K562 (cell line): ENCODE results near the gene KCNN4. TPM values are rescaled to one million over a fixed set of nuclear protein-coding genes. Genes with fewer than 3 reads are reported as not detected.
A peak's percentile ranks its signal among the peaks of the same experiment; 100 is the strongest.

ENCODE experiments used
- ATAC-seq: fragments of 200-7000 bp; cut with Tn5 transposase; 3 replicates; pipeline ENCODE4 v1.9.1; 2020; ENCODE audit warnings: moderate library complexity
- BruUV-seq: library from RNA; stranded (reverse); fragments of 400-500 nt; replicated peaks from 2 replicates; lab custom pipeline; 2021; lab: Mats Ljungman, UMichigan
- CTCF ChIA-PET: fragments of 300-600 bp; formaldehyde crosslinking; extraction: SDS; loops from one replicate; lab custom pipeline; 2021; ENCODE audit warnings: low intra/inter-chr PET ratio; lab: Yijun Ruan, JAX
- POLR2A ChIA-PET: fragments of 300-600, 350-650 bp; sonication (Branson Sonifier 250); formaldehyde crosslinking; extraction: SDS; loops from one replicate; lab custom pipeline; 2021; ENCODE audit warnings: antibody characterized with exemption, inconsistent platforms; lab: Yijun Ruan, JAX
- DNase-seq, 4 experiments: peaks; one replicate each; pipeline versions ENCODE4 v3.0.0 to v3.0.0-alpha.2; 2011 to 2018; ENCODE audit warnings: low spot score in 3 of 4, mixed read lengths in 3 of 4; ENCODE audit errors: extremely low read depth in 1 of 4
- FAIRE-seq: peaks from 2 replicates; lab custom pipeline; 2011; peaks lifted over from hg19 to GRCh38; lab: Jason Lieb, UNC
- H2AFZ ChIP-seq: 2 replicates; pipeline ENCODE4 v1.6.0; 2011; ENCODE audit warnings: low read depth, low read length, control low read depth, inconsistent platforms
- H3K27ac ChIP-seq: fragments of 200-600 bp; 3 replicates; pipeline ENCODE4 v1.8.0; 2011; ENCODE audit warnings: low read depth, mild to moderate bottlenecking, control low read depth, inconsistent platforms, low read length, moderate library complexity, mixed read lengths; ENCODE audit errors: extremely low read depth
- H3K27me3 ChIP-seq, 2 experiments: fragments of 300-600 bp in 1 of 2; 2 replicates in 1 of 2; 3 replicates in 1 of 2; pipeline versions ENCODE4 v1.6.0 to v1.8.0; 2011; ENCODE audit warnings: inconsistent platforms in 2 of 2, low read length in 2 of 2, mild to moderate bottlenecking in 1 of 2, mixed read lengths in 1 of 2, moderate library complexity in 1 of 2; ENCODE audit not compliant: control insufficient read depth in 2 of 2, insufficient read depth in 2 of 2
- H3K36me3 ChIP-seq: fragments of 300-600 bp; 3 replicates; pipeline ENCODE4 v1.8.0; 2011; ENCODE audit warnings: mild to moderate bottlenecking, low read length, inconsistent platforms; ENCODE audit not compliant: control insufficient read depth, insufficient read depth
- H3K4me1 ChIP-seq, 2 experiments: fragments of 200-600 bp in 1 of 2; replicated peaks in 1 of 2; 2 replicates in 1 of 2; 3 replicates in 1 of 2; pipeline versions ENCODE4 v1.5.1 to v1.8.0; 2011; ENCODE audit warnings: inconsistent platforms in 2 of 2, low read length in 2 of 2, mild to moderate bottlenecking in 1 of 2, mixed read lengths in 1 of 2, moderate library complexity in 1 of 2; ENCODE audit not compliant: control insufficient read depth in 2 of 2, insufficient read depth in 2 of 2
- H3K4me2 ChIP-seq: 2 replicates; pipeline ENCODE4 v1.6.1; 2011; ENCODE audit warnings: low read length, control low read depth, inconsistent platforms, mixed read lengths; ENCODE audit not compliant: insufficient read depth
- H3K4me3 ChIP-seq: fragments of 200-600 bp; sonication (generic), shearing (Covaris generic); 2 replicates; pipeline ENCODE4 v1.5.1; 2016; ENCODE audit warnings: control low read depth, inconsistent platforms
- H3K79me2 ChIP-seq: fragments of 200-600 bp; 3 replicates; pipeline ENCODE4 v1.8.0; 2011; ENCODE audit warnings: low read length, inconsistent platforms; ENCODE audit not compliant: control insufficient read depth, insufficient read depth
- H3K9ac ChIP-seq, 2 experiments: 2 replicates each; pipeline versions ENCODE4 v1.6.0 to v1.6.1; 2011; ENCODE audit warnings: low read depth in 2 of 2, low read length in 2 of 2, control low read depth in 1 of 2, inconsistent platforms in 1 of 2, mild to moderate bottlenecking in 1 of 2, mixed read lengths in 1 of 2; ENCODE audit not compliant: insufficient read depth in 1 of 2
- H3K9me1 ChIP-seq: one replicate; pipeline ENCODE4 v1.6.0; 2011; ENCODE audit warnings: inconsistent platforms, mild to moderate bottlenecking, low read length, moderate library complexity; ENCODE audit not compliant: control insufficient read depth, insufficient read depth
- H3K9me3 ChIP-seq: replicated peaks from 2 replicates; pipeline ENCODE4 v1.5.1; 2011; ENCODE audit warnings: low read depth, low read length, inconsistent platforms; ENCODE audit not compliant: control insufficient read depth, insufficient read depth
- H4K20me1 ChIP-seq: replicated peaks from 2 replicates; pipeline ENCODE4 v1.6.1; 2011; ENCODE audit warnings: low read length, inconsistent platforms, mixed read lengths; ENCODE audit not compliant: control insufficient read depth, insufficient read depth
- CBFA2T3 ChIP-seq: fragments of 450-650 bp; IDR thresholded peaks from 2 replicates; pipeline ENCODE4 v1.6.1; 2017
- EGR1 ChIP-seq: fragments of 450-650 bp; conservative IDR thresholded peaks from 2 replicates; pipeline ENCODE4 v1.6.1; 2017; ENCODE audit warnings: mild to moderate bottlenecking
- MYBL2 ChIP-seq, 2 experiments: fragments of 450-650 bp in 1 of 2; sonication (generic) in 1 of 2; formaldehyde crosslinking in 1 of 2; IDR thresholded peaks; 2 replicates each; pipeline versions ENCODE4 v1.6.1 to v1.8.1; 2017 to 2022; ENCODE audit warnings: borderline replicate concordance in 1 of 2, inconsistent platforms in 1 of 2, low read depth in 1 of 2, mild to moderate bottlenecking in 1 of 2, missing genetic modification reagents in 1 of 2, moderate library complexity in 1 of 2
- NUFIP1 ChIP-seq: fragments of 450-650 bp; IDR thresholded peaks from 2 replicates; pipeline ENCODE4 v1.6.1; 2018; ENCODE audit not compliant: partially characterized antibody
- RCOR1 ChIP-seq, 2 experiments: IDR thresholded peaks; 2 replicates each; pipeline ENCODE4 v1.6.1; 2012; ENCODE audit warnings: low read depth in 2 of 2, low read length in 2 of 2, borderline replicate concordance in 1 of 2, improper control_type of control experiment in 1 of 2
- REST ChIP-seq, 2 experiments: fragments of 450-650 bp; formaldehyde crosslinking in 1 of 2; IDR thresholded peaks; 2 replicates each; pipeline versions ENCODE4 v1.4.0 to v1.6.1; 2014 to 2020; ENCODE audit warnings: mild to moderate bottlenecking in 2 of 2, borderline replicate concordance in 1 of 2, low read depth in 1 of 2
- SP2 ChIP-seq: IDR thresholded peaks from 2 replicates; pipeline ENCODE4 v1.6.1; 2011; ENCODE audit warnings: mild to moderate bottlenecking, low read depth, low read length, moderate library complexity; ENCODE audit not compliant: poor library complexity, severe bottlenecking; ENCODE audit errors: extremely low read depth
- WGBS: fragments of 100-300 bp; shearing (Covaris generic); methylation state at CpG from one replicate; pipeline ENCODE4 v1.1.6; 2016; ENCODE audit warnings: low coverage, mixed read lengths; ENCODE audit not compliant: insufficient coverage; ENCODE audit errors: missing lambda C conversion rate; 5-methylcytosine and 5-hydroxymethylcytosine counted together
- in situ Hi-C: fragments of 300-500 bp; cut with MboI; formaldehyde crosslinking; loops from 4 replicates; pipeline ENCODE4 v1.15.0; 2018; ENCODE audit warnings: inconsistent platforms, mixed read lengths
- intact Hi-C: fragments of 100-400 bp; cut with micrococcal nuclease; formaldehyde crosslinking; loops from 2 replicates; pipeline ENCODE4 v1.14.2; 2022
- polyA plus RNA-seq, 8 experiments: library from polyadenylated mRNA; depleted of rRNA in 4 of 8; stranded (reverse) in 5 of 8; unstranded in 3 of 8; fragments of >200 nt; fragmentation: Nextera tagmentation in 2 of 8; fragmentation: Illumina TruSeq in 1 of 8; extraction: Ambion mirVana in 2 of 8; extraction: Trizol in 1 of 8; gene quantifications; 2 replicates each; pipeline versions ENCODE4 v1.2.1 to v1.2.3, GENCODE V29; 2011 to 2014; ENCODE audit warnings: inconsistent platforms in 1 of 8, missing spikeins in 1 of 8
- total RNA-seq, 7 experiments: library from RNA; depleted of rRNA in 6 of 7; stranded (reverse); fragments of >200 nt in 6 of 7; fragmentation: Illumina TruSeq in 2 of 7; extraction: Trizol in 2 of 7; gene quantifications; 2 replicates each; pipeline versions ENCODE4 v1.2.1 to v1.2.3, GENCODE V29; 2011 to 2021; ENCODE audit warnings: low replicate concordance in 1 of 7
- TF ChIP-seq, protein P1 (sequence below): fragments of 450-650 bp; formaldehyde crosslinking; conservative IDR thresholded peaks from 2 replicates; pipeline ENCODE4 v1.4.0; 2022; ENCODE audit warnings: mild to moderate bottlenecking, missing genetic modification characterization

Gene KCNN4
- total and polyA plus RNA-seq, 9 of the 15 experiments (the other 6 are each of a cell fraction or from before 2014, with no cell fraction given) = 0.53 to 37.7 (median 25.9) TPM

- no peak for DNase-seq
- Histone ChIP-seq H3K27me3 (peaks cover 0 to 6% of the 10 kb centered on the region in 2 experiments; a peak in 2 of 5 replicates), H2AFZ (0 out of 2 replicates have a peak within 1 kb of the TSS, but pooled peaks have one; percentile 41), H3K9me1 (no peaks in the 10 kb centered on the region), H4K20me1 (no peaks in the 10 kb centered on the region; the same call in 1 of the 2 replicates), H3K9me3 (no peaks in the 10 kb centered on the region), H3K9ac (peak within 1 kb of the TSS in 1 of 2 experiments; percentile 37; a peak in 1 of 4 replicates), H3K79me2 (no peaks in the 10 kb centered on the region), H3K4me2 (no peak within 1 kb of the TSS), H3K36me3 (no peaks in the 10 kb centered on the region), H3K27ac (no peak within 1 kb of the TSS), H3K4me3 (no peak within 1 kb of the TSS), H3K4me1 (peaks cover 0 to 22% of the 10 kb centered on the region in 2 experiments; a peak in 4 of 5 replicates)
- intact Hi-C loops (no loop called here), in situ Hi-C loops (no loop called here)
- WGBS = 15% methylated on average over 12 of the region's 12 CpGs
- ATAC-seq = no peak
- BruUV-seq = no TSS peak
- CTCF ChIA-PET = no interaction called here
- POLR2A ChIA-PET = no interaction called here
- TF ChIP-seq NUFIP1 = no peak
- TF ChIP-seq MYBL2 (IDR thresholded peaks at IDR 0.05; ENCODE audit: low read depth) = no peak
- TF ChIP-seq MYBL2 (CRISPR knock-in tag; IDR thresholded peaks at IDR 0.05; ENCODE audit: borderline replicate concordance) = no peak
- TF ChIP-seq, protein P1, sequence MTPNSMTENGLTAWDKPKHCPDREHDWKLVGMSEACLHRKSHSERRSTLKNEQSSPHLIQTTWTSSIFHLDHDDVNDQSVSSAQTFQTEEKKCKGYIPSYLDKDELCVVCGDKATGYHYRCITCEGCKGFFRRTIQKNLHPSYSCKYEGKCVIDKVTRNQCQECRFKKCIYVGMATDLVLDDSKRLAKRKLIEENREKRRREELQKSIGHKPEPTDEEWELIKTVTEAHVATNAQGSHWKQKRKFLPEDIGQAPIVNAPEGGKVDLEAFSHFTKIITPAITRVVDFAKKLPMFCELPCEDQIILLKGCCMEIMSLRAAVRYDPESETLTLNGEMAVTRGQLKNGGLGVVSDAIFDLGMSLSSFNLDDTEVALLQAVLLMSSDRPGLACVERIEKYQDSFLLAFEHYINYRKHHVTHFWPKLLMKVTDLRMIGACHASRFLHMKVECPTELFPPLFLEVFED (CRISPR knock-in tag) = no peak
- TF ChIP-seq EGR1 = peak; percentile 29; the same call in 1 of the 2 replicates
- TF ChIP-seq RCOR1 (IDR thresholded peaks at IDR 0.05; ENCODE audit: borderline replicate concordance in 1 of 2, low read depth in 2 of 2, low read length in 2 of 2) = no peak
- TF ChIP-seq REST (IDR thresholded peaks at IDR 0.05; ENCODE audit: borderline replicate concordance) = peak; percentile 39
- no peak for TF ChIP-seq REST (CRISPR knock-in tag; IDR thresholded peaks at IDR 0.05; ENCODE audit: low read depth)
- TF ChIP-seq SP2 = no peak
- 0 out of 2 replicates have a peak, but pooled peaks have one; percentile 9 for TF ChIP-seq CBFA2T3
- FAIRE-seq = no peak
Observed at GRCh38 chr19:43802216-43802951, 21.6 kb upstream of the KCNN4 start, which contains the start of gene LYPD5. Gene LYPD5, minus strand, starts transcription at chr19:43802447. Its CDS starts 67 bp downstream, at chr19:43802380.
